HG02798 (cell line): ENCODE results near the gene PRKCA.
"Not testable (repeated sequence)": the region's sequence is repeated elsewhere in the genome, so short reads cannot be mapped to it uniquely, and the experiment has no call there.

Source experiments
- ATAC-seq: cut with Tn5 transposase; IDR thresholded peaks from one replicate; pipeline ENCODE4 v1.9.1; 2021; ENCODE audit warnings: mild to moderate bottlenecking; ENCODE audit not compliant: unreplicated experiment, poor library complexity

The PRKCA gene

GRCh38 chr17:66322764-66323163 lies 20.4 kb downstream of the PRKCA start:
- no peak for ATAC-seq

GRCh38 chr17:66324381-66325004 lies 22.1 kb downstream of the PRKCA start:
- ATAC-seq: not testable (repeated sequence)

GRCh38 chr17:66326476-66327047 lies 24.1 kb downstream of the PRKCA start:
- no peak for ATAC-seq

GRCh38 chr17:66330646-66331037 lies 28.2 kb downstream of the PRKCA start:
- ATAC-seq: no peak

- no peak for ATAC-seq
Observed at GRCh38 chr17:66331038-66331816, 28.8 kb downstream of the PRKCA start.

- no peak for ATAC-seq
Observed at GRCh38 chr17:66335797-66336196, 33.4 kb downstream of the PRKCA start.

GRCh38 chr17:66337268-66337667 lies 34.9 kb downstream of the PRKCA start:
- no peak for ATAC-seq

GRCh38 chr17:66337866-66338485 lies 35.6 kb downstream of the PRKCA start:
- no peak for ATAC-seq

- ATAC-seq: no peak
Observed at GRCh38 chr17:66338937-66339336, 36.5 kb downstream of the PRKCA start.

GRCh38 chr17:66339561-66339960 lies 37.1 kb downstream of the PRKCA start:
- ATAC-seq: no peak

- ATAC-seq: no peak
Observed at GRCh38 chr17:66340720-66341119, 38.3 kb downstream of the PRKCA start.

GRCh38 chr17:66341462-66341861 lies 39.0 kb downstream of the PRKCA start:
- ATAC-seq: no peak

- not testable (repeated sequence) for ATAC-seq
Observed at GRCh38 chr17:66342263-66342662, 39.9 kb downstream of the PRKCA start.

GRCh38 chr17:66343531-66344078 lies 41.2 kb downstream of the PRKCA start:
- ATAC-seq: no peak

GRCh38 chr17:66344473-66344872 lies 42.1 kb downstream of the PRKCA start:
- no peak for ATAC-seq

- ATAC-seq: no peak
Observed at GRCh38 chr17:66345264-66345663, 42.9 kb downstream of the PRKCA start.

- not testable (repeated sequence) for ATAC-seq
Observed at GRCh38 chr17:66345949-66346638, 43.7 kb downstream of the PRKCA start.

- ATAC-seq: no peak
Observed at GRCh38 chr17:66347661-66348514, 45.5 kb downstream of the PRKCA start.

GRCh38 chr17:66348584-66349165 lies 46.3 kb downstream of the PRKCA start:
- ATAC-seq: no peak
